Measurements from ENCODE around the gene ATG7.

ATG7 gene, protein sequence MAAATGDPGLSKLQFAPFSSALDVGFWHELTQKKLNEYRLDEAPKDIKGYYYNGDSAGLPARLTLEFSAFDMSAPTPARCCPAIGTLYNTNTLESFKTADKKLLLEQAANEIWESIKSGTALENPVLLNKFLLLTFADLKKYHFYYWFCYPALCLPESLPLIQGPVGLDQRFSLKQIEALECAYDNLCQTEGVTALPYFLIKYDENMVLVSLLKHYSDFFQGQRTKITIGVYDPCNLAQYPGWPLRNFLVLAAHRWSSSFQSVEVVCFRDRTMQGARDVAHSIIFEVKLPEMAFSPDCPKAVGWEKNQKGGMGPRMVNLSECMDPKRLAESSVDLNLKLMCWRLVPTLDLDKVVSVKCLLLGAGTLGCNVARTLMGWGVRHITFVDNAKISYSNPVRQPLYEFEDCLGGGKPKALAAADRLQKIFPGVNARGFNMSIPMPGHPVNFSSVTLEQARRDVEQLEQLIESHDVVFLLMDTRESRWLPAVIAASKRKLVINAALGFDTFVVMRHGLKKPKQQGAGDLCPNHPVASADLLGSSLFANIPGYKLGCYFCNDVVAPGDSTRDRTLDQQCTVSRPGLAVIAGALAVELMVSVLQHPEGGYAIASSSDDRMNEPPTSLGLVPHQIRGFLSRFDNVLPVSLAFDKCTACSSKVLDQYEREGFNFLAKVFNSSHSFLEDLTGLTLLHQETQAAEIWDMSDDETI

DNA sequence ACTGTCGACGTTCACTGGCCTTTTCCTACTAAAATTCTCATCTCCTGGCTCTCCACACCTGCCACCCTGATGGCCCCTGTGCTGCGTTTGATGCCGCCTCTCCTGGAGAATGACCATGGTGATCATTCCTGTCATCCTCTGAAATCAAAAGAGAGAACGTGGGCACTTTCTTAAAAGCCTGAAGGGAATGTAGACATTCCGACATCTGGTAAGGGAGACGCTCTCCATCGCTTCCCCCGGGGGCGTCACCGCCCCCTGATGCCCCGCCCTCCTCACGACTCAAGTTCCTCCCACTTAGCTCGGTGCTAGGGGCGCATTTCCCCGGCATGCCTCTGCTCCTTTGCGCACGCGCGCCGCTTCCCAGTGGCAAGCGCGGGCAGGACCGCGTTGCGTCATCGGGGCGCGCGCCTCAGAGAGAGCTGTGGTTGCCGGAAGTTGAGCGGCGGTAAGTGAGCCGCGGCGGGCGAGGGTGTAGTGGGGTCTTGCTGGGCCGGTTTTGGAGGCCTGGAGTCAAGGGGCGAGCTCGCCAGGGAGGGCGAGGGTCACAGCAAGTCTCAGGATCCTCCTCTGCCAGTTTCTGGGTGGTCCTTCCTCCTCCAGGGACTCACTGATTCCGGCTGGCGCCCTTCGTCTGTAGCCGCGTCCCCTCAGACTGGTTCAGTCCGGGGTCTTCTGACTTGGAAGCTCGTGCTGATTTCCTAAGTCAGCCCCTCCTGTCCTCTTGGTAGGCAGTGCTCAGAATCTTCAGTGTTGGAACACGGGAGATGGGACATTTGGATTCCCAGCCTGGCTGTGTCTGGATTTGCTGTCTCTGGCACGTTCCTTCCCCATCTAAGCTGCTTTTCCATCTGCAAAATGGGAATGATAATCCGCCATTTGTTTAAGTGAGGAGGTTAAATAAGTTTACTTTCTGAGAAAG, at the start of gene ATG7:
ATG7 (plus strand) TSS at position 412 of the 919 bp plus-strand sequence. CDS start 26,299 bp downstream, outside the sequence.
- DNase-seq = peak; percentile 97

GRCh38 chr3:11224010-11224409, 48.2 kb upstream of the ATG7 start:
- DNase-seq = no peak

GRCh38 chr3:11224870-11225229, 47.3 kb upstream of the ATG7 start:
- DNase-seq = no peak

DNA sequence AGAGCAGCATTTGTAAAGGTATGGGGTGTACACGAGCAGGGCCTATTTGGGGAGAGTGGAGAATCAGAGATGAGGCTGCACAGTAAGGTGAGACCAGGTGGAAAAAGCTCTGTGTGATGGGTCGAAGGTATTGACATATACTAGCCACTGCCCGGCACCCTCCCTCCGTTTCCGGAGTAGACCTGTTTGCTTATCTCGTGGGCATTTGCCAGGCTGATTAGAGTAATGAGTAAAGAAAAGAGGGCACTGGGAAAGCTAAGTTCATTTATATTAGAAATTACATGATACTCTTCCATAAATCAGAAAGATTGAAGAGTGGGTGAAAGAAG, 46.2 kb upstream of the ATG7 start:
- DNase-seq = no peak

DNA sequence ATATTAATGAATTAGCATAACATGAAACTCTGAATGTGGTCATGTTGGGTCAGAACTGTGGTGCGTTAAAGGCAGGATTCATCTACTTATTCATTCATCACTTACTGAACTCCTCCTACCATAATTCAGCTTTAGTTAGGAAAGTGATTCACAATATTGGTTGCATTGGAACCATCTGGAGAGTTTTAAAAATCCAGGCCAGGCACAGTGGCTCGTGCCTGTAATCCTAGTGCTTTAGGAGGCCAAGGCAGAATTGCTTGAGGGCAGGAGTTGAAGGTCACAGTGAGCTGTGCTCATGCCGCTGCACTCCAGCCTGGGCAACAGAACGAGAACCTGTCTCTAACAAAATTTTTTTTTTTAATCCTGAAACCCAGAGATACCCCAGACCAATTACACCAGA, 44.2 kb upstream of the ATG7 start:
- no peak for DNase-seq

- no peak for DNase-seq
These were observed 42.1 kb upstream of the ATG7 start for GRCh38 chr3:11230125-11230524.

GRCh38 chr3:11230832-11231231, 41.4 kb upstream of the ATG7 start:
- no peak for DNase-seq

DNA sequence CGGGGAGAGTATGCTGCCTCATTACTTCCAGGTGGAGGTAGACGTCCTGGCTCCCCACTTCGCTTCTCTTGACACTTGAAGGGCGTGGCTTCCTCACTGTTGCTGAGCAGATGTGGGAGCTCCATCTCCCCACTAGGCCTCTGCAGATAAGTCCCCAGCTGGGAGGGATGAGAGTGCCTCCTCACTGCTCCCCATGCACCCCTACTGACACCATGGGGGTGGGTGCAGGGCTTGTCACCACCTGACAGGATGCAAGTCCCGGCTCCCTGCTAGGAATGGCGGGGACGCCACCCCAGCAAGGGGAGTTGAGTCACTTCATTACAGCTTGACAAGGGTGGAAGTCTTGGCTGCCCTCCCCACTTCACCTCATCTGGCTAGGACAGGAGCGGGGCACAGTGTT, 36.8 kb upstream of the ATG7 start:
- no peak for DNase-seq

- DNase-seq = peak; percentile 88 to 89
These were observed 35.4 kb upstream of the ATG7 start for GRCh38 chr3:11236588-11237461.

GRCh38 chr3:11238060-11238459, 34.1 kb upstream of the ATG7 start:
- peak; percentile 47 for DNase-seq

GRCh38 chr3:11238880-11239279, 33.3 kb upstream of the ATG7 start:
- DNase-seq = no peak

GRCh38 chr3:11239796-11240195, 32.4 kb upstream of the ATG7 start:
- DNase-seq = no peak

DNA sequence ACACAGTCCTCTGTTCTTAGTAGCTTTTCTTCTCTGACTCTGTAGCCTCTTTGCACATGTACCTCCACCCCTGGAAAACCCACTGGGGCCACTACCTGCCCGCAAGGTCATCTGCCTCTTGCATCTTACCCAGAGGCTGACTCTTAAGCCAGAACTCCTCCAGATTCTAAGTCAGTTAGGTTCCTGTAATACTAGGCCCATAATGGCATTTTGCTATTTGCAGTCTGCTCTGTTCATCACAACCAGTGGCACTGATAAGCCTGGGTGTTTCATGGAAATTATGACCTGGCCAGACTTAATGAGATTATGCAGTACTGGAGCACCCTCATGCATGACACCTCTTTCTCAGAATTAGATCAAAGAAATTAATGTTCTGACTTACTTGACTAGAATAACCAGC, 31.7 kb upstream of the ATG7 start:
- peak; percentile 69 to 74 for DNase-seq

DNA sequence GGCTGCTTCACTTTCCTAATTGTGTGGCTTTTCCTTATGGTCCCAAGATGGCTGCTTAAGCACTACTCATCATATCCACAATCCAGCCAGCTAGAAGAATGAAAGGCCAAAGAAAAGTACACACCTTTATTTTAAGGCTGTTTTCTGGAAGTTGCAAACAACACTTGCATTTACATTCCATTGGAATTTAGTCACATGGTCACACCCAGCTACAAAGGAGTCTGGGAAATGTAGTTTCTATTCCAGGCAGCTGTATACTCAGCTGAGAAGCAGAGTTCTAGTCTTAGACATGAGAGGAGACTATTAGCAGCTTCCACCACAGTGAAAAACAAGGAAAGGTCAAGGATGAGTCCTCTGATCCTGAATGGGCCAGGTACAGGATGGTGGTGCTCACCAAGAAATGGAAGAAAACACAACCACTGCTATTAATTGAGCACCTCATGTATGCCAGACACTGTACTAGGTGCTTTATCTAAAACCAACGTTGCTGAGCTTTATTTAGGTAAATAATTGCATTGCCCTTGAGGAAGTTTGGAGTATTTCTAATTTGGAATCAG, 28.0 kb upstream of the ATG7 start:
- no peak for DNase-seq

GRCh38 chr3:11245276-11245675, 26.9 kb upstream of the ATG7 start:
- DNase-seq = no peak

DNA sequence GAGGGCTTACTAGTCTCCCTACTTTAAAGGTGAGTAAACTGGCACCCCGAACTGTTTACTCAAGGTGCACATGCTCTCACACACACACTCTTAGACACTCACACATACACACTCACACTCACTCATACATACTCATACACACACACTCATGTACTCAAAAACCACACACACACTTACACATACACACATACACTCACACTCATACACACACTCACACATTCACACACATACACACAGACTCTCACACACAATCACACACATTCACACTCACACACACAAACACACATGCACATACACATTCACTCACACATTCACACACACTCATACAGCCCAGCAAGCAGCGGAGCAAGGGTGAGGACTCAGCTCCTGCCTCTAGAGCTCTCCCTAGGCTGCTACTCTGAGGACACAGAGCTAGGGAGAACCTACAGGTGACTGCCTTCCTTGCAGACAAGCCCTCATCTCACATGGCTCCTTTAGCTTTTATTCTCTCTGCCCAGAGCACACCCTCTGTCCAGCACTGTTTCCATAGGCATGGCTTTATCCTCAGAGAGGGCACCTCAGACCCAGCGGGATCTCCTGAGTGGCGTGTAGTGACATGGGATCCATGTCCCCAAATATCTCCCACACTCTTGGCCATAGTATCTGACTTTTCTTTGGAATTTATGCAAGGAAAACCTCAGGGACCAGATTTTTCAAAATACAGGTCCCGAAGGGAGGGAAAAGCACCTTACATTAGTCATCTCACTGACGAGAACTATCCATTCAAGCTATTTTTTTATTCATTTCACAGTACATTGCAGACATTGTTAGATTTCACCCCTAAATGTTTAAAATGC, 26.2 kb upstream of the ATG7 start:
- no peak for DNase-seq

DNA sequence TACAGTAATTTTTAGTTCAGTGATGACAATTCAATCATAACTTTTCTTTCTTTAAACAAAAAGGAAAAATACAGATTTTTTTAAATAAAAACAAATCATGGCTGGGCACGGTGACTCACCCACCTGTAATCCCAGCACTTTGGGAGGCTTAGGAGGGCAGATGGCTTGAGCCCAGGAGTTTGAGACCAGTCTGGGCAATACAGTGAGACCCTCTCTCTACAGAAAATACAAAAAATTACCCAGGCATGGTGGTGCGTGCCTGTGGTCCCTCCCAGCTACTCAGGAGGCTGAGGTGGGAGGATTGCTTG, 25.6 kb upstream of the ATG7 start:
- no peak for DNase-seq

GRCh38 chr3:11247362-11247761, 24.8 kb upstream of the ATG7 start:
- DNase-seq = no peak

GRCh38 chr3:11248596-11248995, 23.6 kb upstream of the ATG7 start:
- no peak for DNase-seq

GRCh38 chr3:11250902-11251806, 21.0 kb upstream of the ATG7 start:
- DNase-seq = no peak
